Vagina (tissue), 2 donors: Measurements from ENCODE around the gene EXOC1L. TPM values are rescaled to one million over a fixed set of nuclear protein-coding genes. Genes with fewer than 3 reads are reported as not detected.
A peak's percentile ranks its signal among the peaks of the same experiment; 100 is the strongest.

ENCODE experiments used
- DNase-seq, 2 donors: peaks; one replicate each; pipeline ENCODE4 v3.0.0-alpha.2; 2017; ENCODE audit errors: extremely low spot score in 2 of 2
- H3K27ac ChIP-seq: fragments of 200-600 bp; sonication (generic); one replicate; pipeline ENCODE4 v1.5.1; 2019
- H3K27me3 ChIP-seq: fragments of 200-600 bp; sonication (generic); one replicate; pipeline ENCODE4 v1.5.1; 2019
- H3K36me3 ChIP-seq, 2 donors: fragments of 200-600 bp; sonication (generic); one replicate each; pipeline ENCODE4 v1.5.1; 2017 to 2019
- H3K4me1 ChIP-seq: fragments of 200-600 bp; sonication (generic); one replicate; pipeline ENCODE4 v1.5.1; 2019
- H3K4me3 ChIP-seq, 2 donors: fragments of 200-600 bp; sonication (generic); 1 replicate in 1 of 2; 2 replicates in 1 of 2; pipeline ENCODE4 v1.5.1; 2016 to 2019
- H3K9me3 ChIP-seq: fragments of 200-600 bp; sonication (generic); one replicate; pipeline ENCODE4 v1.5.1; 2019
- CTCF ChIP-seq, 3 experiments: fragments of 450-650 bp in 2 of 3; fragments of 200-600 bp in 1 of 3; sonication (generic) in 1 of 3; IDR thresholded peaks; one replicate each; pipeline ENCODE4 v1.5.1; 2017 to 2019; ENCODE audit warnings: antibody characterized with exemption in 3 of 3, mild to moderate bottlenecking in 2 of 3, moderate library complexity in 2 of 3
- POLR2A ChIP-seq, 2 donors: fragments of 450-650 bp; IDR thresholded peaks; one replicate each; pipeline ENCODE4 v1.6.1; 2017; ENCODE audit warnings: antibody characterized with exemption in 2 of 2, mild to moderate bottlenecking in 2 of 2, moderate library complexity in 2 of 2
- POLR2AphosphoS5 ChIP-seq, 2 donors: sonication (generic); formaldehyde crosslinking; IDR thresholded peaks; one replicate each; pipeline ENCODE4 v1.9.0; 2017; ENCODE audit warnings: antibody characterized with exemption in 2 of 2, mild to moderate bottlenecking in 2 of 2, low read depth in 1 of 2; ENCODE audit not compliant: insufficient read depth in 1 of 2
- intact Hi-C: fragments of 100-400 bp; cut with DNase I; formaldehyde crosslinking; loops from one replicate; pipeline ENCODE4 v1.15.1; 2023
- total RNA-seq: library from RNA; depleted of rRNA; stranded (reverse); fragments of >200 nt; gene quantifications from one replicate; pipeline ENCODE4 v1.2.3, GENCODE V29; 2016

EXOC1L gene
- total RNA-seq, 1 donor from 2014 or later, result not detected

DNA sequence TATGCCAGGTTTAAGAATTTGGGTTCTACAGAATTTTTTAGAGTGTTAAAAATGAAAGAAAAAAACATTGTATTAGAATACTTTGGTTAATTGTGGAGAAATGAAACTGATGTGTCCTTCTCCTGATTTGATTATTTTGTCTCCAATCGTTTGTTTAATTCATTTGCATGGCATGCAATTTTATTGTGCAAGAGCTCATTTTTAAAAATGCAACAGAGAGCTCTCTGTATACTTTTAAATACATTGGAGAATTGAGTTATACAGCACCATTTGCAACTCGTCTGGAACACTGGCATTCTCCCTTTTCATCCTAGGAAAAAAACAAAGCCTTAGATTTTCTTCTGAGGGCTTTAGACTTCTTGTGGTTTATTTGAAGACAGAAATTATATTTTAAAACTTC is 689 bp downstream of the EXOC1L start:
- TF ChIP-seq POLR2A (IDR thresholded peaks at IDR 0.05) (no peak), POLR2AphosphoS5 (IDR thresholded peaks at IDR 0.05; ENCODE audit: insufficient read depth in 1 of 2, low read depth in 1 of 2) (no peak), CTCF (IDR thresholded peaks at IDR 0.05) (no peak)
- Histone ChIP-seq H3K4me1 (no peaks in the 10 kb centered on the region), H3K4me3 (peak overlapping the region in 1 of 2 donors; percentile 10), H3K27ac (no peak overlapping the region), H3K27me3 (no peaks in the 10 kb centered on the region), H3K9me3 (no peaks in the 10 kb centered on the region), H3K36me3 (no peaks in the 10 kb centered on the region)
- intact Hi-C loops, result no loop called here
- DNase-seq, result no peak

- no peaks in the 10 kb centered on the region for H3K36me3 ChIP-seq
- H3K4me1 ChIP-seq, result no peaks in the 10 kb centered on the region
- TF ChIP-seq POLR2A (IDR thresholded peaks at IDR 0.05) (no peak), POLR2AphosphoS5 (IDR thresholded peaks at IDR 0.05; ENCODE audit: insufficient read depth in 1 of 2, low read depth in 1 of 2) (no peak), CTCF (IDR thresholded peaks at IDR 0.05) (no peak)
- DNase-seq, result no peak
- no peaks in the 10 kb centered on the region for H3K9me3 ChIP-seq
- intact Hi-C loops, result no loop called here
- H3K27ac ChIP-seq, result no peak overlapping the region
- H3K27me3 ChIP-seq, result no peaks in the 10 kb centered on the region
- no peak overlapping the region for H3K4me3 ChIP-seq
These were observed 2.7 kb downstream of the EXOC1L start for GRCh38 chr4:55822329-55822728.

DNA sequence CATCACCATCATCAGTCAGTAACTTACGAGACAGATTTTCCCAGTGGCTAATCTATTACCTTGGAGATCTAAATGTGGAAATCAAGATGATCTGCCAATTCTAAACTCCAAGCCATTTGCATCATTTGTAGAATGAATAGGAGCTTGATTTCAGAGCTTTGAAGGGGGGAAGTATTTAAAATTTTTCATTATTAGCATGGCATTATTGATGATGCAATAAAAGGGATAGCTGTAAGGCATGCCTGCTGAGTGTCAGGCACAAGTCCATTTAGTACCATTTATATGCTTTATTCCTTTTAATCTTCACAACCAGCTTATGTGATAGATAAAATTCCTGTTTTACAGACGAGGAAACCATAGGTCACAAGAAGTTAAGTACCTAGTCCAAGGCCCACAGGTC is 5.3 kb downstream of the EXOC1L start:
- H3K36me3 ChIP-seq, result no peaks in the 10 kb centered on the region
- H3K27me3 ChIP-seq, result no peaks in the 10 kb centered on the region
- no peak overlapping the region for H3K27ac ChIP-seq
- DNase-seq, result no peak
- H3K9me3 ChIP-seq, result no peaks in the 10 kb centered on the region
- no peak for TF ChIP-seq POLR2A (IDR thresholded peaks at IDR 0.05)
- TF ChIP-seq POLR2AphosphoS5 (IDR thresholded peaks at IDR 0.05; ENCODE audit: insufficient read depth in 1 of 2, low read depth in 1 of 2), result no peak
- no peak for TF ChIP-seq CTCF (IDR thresholded peaks at IDR 0.05)
- H3K4me1 ChIP-seq, result no peaks in the 10 kb centered on the region
- intact Hi-C loops, result no loop called here
- H3K4me3 ChIP-seq, result no peak overlapping the region

GRCh38 chr4:55826986-55827385 is 7.4 kb downstream of the EXOC1L start:
- Histone ChIP-seq H3K4me1 (no peaks in the 10 kb centered on the region), H3K4me3 (no peak overlapping the region), H3K27me3 (no peaks in the 10 kb centered on the region), H3K36me3 (no peaks in the 10 kb centered on the region), H3K27ac (no peak overlapping the region), H3K9me3 (no peaks in the 10 kb centered on the region)
- intact Hi-C loops, result no loop called here
- TF ChIP-seq CTCF (IDR thresholded peaks at IDR 0.05) (no peak), POLR2A (IDR thresholded peaks at IDR 0.05) (no peak), POLR2AphosphoS5 (IDR thresholded peaks at IDR 0.05; ENCODE audit: insufficient read depth in 1 of 2, low read depth in 1 of 2) (no peak)
- DNase-seq, result no peak

- H3K9me3 ChIP-seq, result no peaks in the 10 kb centered on the region
- H3K4me3 ChIP-seq, result no peak overlapping the region
- H3K27ac ChIP-seq, result no peak overlapping the region
- no peak for TF ChIP-seq POLR2A (IDR thresholded peaks at IDR 0.05)
- TF ChIP-seq CTCF (IDR thresholded peaks at IDR 0.05), result no peak
- TF ChIP-seq POLR2AphosphoS5 (IDR thresholded peaks at IDR 0.05; ENCODE audit: insufficient read depth in 1 of 2, low read depth in 1 of 2), result no peak
- H3K27me3 ChIP-seq, result no peaks in the 10 kb centered on the region
- no peak for DNase-seq
- H3K4me1 ChIP-seq, result no peaks in the 10 kb centered on the region
- intact Hi-C loops, result no loop called here
- no peaks in the 10 kb centered on the region for H3K36me3 ChIP-seq
These were observed 8.0 kb downstream of the EXOC1L start for GRCh38 chr4:55827582-55827981.
